ENCODE measurements around the gene DMRTC1. TPM values are rescaled to one million over a fixed set of nuclear protein-coding genes. Genes with fewer than 3 reads are reported as not detected.

DMRTC1 gene, protein sequence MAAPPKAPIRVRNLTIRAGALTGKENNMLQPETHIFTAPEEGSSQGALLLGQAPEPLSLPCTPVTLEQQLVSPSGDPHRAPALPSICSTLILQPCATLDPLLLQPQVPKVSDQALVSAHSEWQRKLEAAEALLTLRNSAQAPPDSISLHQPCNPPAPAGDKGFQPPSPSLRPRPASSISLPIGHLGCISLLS
- 0.07 TPM in 1 of 5 replicates, not detected in the others for total RNA-seq (2022; extraction: Qiagen RNA extraction)

DNA sequence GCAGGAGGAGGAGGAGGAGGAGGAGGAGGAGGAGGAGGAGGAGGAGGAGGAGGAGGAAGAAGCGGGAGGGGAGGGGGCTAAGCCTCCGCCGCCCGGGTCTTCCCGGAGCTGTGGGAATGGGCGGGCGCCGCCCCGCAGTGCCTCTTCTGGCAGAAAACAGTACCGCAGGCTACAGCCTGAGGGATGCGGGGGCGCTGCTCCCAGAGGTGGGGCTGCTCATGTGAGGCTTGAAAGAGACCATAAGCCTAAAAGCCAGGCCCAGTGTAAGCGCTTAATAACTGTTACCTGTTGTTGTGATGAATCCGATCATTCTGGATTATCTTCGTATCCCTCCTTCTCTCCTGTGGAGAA lies at the start of gene DMRTC1:
DMRTC1 (minus strand) TSS at position 19 of the 351 bp plus-strand sequence. CDS start 68,143 bp downstream, outside the sequence.

DNA sequence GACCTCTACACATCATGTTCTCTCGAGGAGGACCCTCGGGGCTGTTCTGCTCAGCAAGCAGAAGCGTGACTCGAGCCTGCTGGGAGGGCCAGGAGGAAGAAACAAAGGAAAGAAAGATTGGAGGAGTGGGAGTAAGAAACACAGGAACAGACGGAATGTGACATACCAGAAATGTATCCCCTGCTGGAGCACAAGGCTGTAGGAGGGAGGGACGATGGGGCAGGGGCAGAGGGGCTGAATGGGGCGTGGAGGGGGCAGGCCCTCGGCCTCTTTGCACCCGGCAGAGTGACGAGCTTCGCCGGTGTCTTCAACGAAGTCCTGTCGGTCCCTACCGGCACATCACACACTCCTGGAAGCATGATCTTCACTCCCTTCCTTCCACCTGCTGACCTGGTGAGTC lies 5.7 kb downstream of the DMRTC1 start, which contains the start of gene FAM236A:
FAM236A (plus strand) TSS at position 301 of the 400 bp plus-strand sequence; CDS start at position 358, 57 bp downstream.

DNA sequence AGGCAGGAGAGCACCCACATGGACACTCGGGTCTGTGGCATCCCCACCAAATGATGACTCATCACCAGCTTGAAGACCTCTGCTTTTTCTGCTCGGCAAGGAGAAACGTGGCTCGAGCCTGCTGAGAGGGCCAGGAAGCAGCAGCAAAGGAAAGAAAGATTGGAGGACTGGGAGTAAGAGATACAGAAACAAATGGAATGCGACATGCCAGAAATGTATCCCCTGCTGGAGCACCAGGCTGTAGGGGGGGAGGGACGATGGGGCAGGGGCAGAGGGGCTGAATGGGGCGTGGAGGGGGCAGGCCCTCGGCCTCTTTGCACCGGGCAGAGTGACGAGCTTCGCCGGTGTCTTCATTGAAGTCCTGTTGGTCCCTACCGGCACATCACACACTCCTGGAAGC lies 31.3 kb downstream of the DMRTC1 start, which contains the start of gene FAM236C:
FAM236C (plus strand) TSS at position 301 of the 400 bp plus-strand sequence. CDS start 100 bp downstream, outside the sequence.

Other genes starting within 250 kb of the DMRTC1 start
- gene PHKA1, start 229.5 kb downstream of the DMRTC1 start, total RNA-seq (2022; extraction: Qiagen RNA extraction), result 19.6 to 26.4 TPM (median 24.5 TPM) in 5 replicates
- 0.09 to 0.24 TPM in 2 of 5 replicates, not detected in the others for gene DMRTC1B, start 166.9 kb downstream of the DMRTC1 start, total RNA-seq (2022; extraction: Qiagen RNA extraction)
- gene FAM236B, start 161.2 kb downstream of the DMRTC1 start, total RNA-seq (2022; extraction: Qiagen RNA extraction), result not detected in 5 replicates
- not detected in 5 replicates for gene FAM236D, start 135.6 kb downstream of the DMRTC1 start, total RNA-seq (2022; extraction: Qiagen RNA extraction)
- not detected in 5 replicates for gene FAM236C, start 31.2 kb downstream of the DMRTC1 start, total RNA-seq (2022; extraction: Qiagen RNA extraction)
- gene FAM236A, start 5.6 kb downstream of the DMRTC1 start, total RNA-seq (2022; extraction: Qiagen RNA extraction), result not detected in 5 replicates
- gene PABPC1L2B, start 59.1 kb upstream of the DMRTC1 start, total RNA-seq (2022; extraction: Qiagen RNA extraction), result not detected in 5 replicates
- gene PABPC1L2A, start 135.7 kb upstream of the DMRTC1 start, total RNA-seq (2022; extraction: Qiagen RNA extraction), result not detected in 5 replicates